Astrocyte of the spinal cord (primary cell): Measurements from ENCODE around the gene IFNGR1.

ENCODE experiments used
- DNase-seq: peaks from one replicate; pipeline ENCODE4 v3.0.0; 2011; ENCODE audit warnings: low read depth, low spot score
- H3K4me3 ChIP-seq: 2 replicates; pipeline ENCODE4 v1.5.1; 2011; ENCODE audit warnings: low read depth, mild to moderate bottlenecking, low read length, moderate library complexity
- in situ Hi-C: cut with HindIII; loops from 2 replicates; pipeline ENCODE4 v1.10.0; 2017; ENCODE audit warnings: low sequenced_read_pairs
- TF ChIP-seq, protein P1 (sequence below): IDR thresholded peaks from 2 replicates; pipeline ENCODE4 v1.5.1; 2012; ENCODE audit warnings: low read depth, mild to moderate bottlenecking, low read length, inconsistent platforms

IFNGR1 gene

DNA sequence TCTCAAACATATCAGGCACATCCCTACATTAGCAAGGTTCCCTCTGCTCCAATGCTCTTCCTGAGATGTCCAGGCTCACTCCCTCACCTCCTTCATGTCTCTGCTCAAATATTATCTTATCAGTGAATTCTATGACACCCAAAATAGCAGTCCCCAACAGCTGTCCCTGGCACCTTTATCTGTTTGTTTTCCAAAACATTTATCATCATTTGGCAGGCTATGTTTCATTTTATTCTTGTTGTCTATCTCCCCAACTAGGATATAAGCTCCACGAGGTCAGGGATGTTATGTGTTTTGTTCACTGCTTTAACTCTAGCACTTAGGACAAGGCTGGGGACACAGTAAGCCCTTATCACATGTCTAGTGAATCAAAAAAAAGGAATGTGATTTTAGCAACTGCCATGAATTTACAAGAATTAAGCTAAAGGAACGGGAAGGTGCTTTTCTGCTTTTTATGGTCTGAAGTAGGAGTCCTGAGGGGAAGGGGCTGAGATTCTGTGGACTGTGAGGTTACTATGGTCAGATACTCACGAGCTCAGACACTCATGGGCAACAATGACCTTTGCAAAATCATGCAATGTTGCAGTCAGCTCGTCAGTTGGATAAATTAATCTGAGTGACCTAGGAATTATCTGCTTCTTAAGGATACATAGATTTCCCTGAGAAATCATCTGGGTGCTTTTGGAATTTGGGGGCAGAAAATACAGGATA is 43.9 kb downstream of the IFNGR1 start:
- TF ChIP-seq, protein P1, sequence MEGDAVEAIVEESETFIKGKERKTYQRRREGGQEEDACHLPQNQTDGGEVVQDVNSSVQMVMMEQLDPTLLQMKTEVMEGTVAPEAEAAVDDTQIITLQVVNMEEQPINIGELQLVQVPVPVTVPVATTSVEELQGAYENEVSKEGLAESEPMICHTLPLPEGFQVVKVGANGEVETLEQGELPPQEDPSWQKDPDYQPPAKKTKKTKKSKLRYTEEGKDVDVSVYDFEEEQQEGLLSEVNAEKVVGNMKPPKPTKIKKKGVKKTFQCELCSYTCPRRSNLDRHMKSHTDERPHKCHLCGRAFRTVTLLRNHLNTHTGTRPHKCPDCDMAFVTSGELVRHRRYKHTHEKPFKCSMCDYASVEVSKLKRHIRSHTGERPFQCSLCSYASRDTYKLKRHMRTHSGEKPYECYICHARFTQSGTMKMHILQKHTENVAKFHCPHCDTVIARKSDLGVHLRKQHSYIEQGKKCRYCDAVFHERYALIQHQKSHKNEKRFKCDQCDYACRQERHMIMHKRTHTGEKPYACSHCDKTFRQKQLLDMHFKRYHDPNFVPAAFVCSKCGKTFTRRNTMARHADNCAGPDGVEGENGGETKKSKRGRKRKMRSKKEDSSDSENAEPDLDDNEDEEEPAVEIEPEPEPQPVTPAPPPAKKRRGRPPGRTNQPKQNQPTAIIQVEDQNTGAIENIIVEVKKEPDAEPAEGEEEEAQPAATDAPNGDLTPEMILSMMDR = no peak
- in situ Hi-C loops = no loop called here
- no peak for DNase-seq
- no peak overlapping the region for H3K4me3 ChIP-seq

DNA sequence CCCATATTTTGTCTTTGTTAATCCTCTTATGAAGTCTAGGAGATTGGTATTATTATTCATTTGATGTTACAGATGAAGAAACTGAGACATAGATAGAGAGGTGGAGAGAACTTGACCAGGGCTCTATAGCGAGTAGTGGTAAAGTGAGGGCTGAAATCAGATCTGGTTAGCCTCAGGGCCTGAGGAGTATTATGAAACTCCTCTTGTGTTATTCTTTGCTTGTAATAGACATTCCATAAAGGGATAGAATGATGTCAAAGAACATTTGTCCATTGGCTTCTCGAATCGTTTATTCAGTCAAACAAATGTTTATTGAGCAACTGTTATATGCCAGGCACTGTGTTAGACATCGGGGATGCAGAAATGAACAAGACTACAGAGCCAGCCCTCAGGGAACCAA is 45.7 kb downstream of the IFNGR1 start, which contains the start of gene IL22RA2:
IL22RA2 (minus strand) TSS at position 144 of the 400 bp plus-strand sequence. CDS start 11,895 bp downstream, outside the sequence.
- H3K4me3 ChIP-seq = no peak within 1 kb of the TSS
- in situ Hi-C loops = no loop called here
- TF ChIP-seq, protein P1 = no peak
- DNase-seq = no peak

DNA sequence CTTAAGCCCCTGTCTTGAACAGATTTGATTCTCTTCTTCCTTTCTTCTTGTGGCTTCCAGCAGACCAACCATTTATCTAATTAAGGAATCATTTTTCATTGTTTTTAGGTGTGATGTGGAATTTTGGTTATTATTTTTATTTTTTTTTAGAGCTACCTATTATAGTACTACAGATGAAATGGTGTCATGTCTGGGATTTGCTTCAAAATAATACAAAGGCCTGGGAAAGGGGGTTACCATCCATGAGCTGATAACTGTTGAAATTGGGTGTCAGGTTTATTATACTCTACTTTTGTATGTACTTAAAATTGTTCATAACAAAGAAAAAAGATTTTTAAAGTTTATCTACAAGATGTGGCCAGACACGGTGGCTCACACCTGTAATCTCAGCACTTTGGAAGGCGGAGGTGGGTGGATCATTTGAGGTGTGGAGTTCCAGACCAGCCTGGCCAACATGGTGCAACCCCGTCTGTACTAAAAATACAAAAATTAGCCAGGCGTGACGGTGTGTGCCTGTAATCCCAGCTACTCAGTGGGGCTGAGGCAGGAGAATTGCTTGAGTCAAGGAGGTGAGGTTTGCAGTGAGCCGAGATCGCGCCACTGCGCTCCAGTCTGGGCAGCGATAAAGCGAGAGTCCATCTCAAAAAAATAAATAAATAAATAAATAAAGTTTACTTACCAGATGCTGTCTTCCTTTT is 46.3 kb downstream of the IFNGR1 start:
- TF ChIP-seq, protein P1 = no peak
- no peak for DNase-seq
- in situ Hi-C loops = no loop called here
- no peak overlapping the region for H3K4me3 ChIP-seq

DNA sequence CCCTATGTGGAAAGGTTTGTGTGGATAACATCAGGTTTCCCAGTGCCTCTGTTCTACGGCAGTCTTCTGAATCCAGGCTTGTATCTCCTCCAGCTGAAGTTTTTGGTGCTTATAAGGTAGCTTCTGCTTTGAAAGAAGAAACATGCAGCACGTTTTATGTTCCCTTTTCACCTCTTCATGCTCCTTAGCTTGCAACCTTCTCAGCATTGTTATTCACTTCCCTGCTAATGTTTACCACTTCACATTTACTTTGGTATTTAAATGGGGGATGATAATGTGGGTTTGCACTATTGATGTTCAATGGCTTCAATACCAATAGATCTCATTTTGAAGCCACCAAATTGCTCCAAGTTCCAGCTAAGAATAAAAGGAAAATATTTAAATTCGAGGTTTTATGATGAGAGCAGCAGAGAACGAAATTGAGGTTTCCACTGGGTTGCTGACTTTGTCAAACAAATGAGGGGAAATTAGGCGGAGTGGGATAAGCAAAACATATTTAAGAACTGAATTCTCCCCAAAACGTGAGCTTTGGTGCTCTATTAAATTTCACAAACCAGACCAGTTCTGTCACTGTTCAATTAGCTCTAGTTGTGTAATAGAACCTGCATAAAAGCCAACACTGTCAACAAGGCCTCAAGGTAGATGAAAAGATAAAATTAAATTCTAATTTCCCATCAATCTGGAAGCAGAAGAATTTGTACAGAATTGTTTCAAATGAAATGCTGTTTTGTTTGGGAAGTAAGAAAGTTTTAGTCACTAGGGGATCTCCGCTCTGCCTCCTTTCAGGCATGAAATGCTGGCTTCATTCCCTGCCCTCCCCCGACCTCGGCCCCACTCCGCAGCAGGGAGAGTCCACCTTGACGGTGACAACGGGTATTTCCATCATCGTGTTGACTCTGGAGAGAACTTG is 47.1 kb downstream of the IFNGR1 start:
- in situ Hi-C loops = no loop called here
- no peak for DNase-seq
- no peak overlapping the region for H3K4me3 ChIP-seq
- TF ChIP-seq, protein P1 = no peak

DNA sequence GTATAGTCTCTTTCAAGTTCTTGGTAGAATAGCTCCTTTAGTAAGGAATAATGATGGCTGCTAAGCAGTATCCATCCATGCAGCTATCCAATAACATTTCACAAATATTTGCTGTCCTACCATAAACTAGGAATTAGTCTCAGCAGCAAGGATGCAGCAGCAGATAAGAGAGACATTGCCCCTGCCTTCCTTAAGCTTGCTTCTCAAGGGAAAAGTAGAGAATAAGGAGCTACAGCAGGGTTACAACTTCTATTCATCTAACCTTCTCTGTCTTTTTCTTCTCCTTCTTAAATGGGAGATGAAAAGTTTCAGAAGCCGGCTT is 48.2 kb downstream of the IFNGR1 start:
- in situ Hi-C loops = no loop called here
- DNase-seq = no peak
- TF ChIP-seq, protein P1 = no peak
- no peak overlapping the region for H3K4me3 ChIP-seq

DNA sequence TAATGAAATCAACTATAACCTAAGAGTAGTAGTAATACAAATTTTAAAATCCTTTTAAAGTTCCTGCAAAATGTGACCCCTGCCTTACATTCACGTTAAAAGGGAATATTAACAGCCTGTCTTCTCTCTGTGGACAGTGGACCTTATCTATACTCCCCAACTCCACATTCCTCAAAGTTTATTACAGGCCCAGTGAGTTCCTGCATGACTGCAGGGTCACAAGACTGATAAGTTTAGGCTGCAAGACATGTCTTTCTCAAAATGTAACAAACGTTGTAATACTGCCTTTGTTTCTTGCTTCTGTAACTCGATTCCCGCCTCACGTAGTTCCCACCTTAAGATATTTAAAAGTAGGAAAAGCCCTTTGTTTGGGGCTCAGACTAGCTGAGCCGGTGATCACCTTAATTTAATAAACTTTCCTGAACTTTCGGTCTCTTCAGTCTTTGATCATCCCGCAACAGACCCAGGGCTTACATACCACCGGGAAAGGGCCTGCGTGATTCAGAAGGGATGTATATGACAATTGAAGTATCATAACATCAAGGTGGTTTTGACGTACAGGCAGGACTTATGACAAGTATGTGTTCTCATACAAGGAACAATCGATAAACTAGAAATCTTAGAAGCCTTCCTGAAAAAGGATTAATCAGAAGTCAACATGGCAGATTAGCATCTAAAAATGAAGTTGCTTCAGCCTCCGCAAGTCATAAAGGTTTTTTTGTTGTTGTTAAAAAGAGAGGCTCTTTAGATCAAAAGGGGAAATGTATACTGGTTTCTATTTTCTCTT is 48.7 kb downstream of the IFNGR1 start:
- DNase-seq = no peak
- H3K4me3 ChIP-seq = no peak overlapping the region
- in situ Hi-C loops = no loop called here
- TF ChIP-seq, protein P1 = no peak
